Ascending aorta (tissue), 2 donors: Measurements from ENCODE around the gene PASK. TPM values are rescaled to one million over a fixed set of nuclear protein-coding genes. Genes with fewer than 3 reads are reported as not detected.
A peak's percentile ranks its signal among the peaks of the same experiment; 100 is the strongest.

Experiments used
- DNase-seq, 2 donors: peaks; one replicate each; pipeline ENCODE4 v3.0.0-alpha.2; 2019; ENCODE audit warnings: low spot score in 2 of 2
- H3K27ac ChIP-seq, 2 donors: fragments of 200-600 bp; sonication (generic); one replicate each; pipeline ENCODE4 v1.5.1; 2016 to 2017; ENCODE audit warnings: mild to moderate bottlenecking in 1 of 2
- H3K27me3 ChIP-seq: fragments of 200-600 bp; sonication (generic); one replicate; pipeline ENCODE4 v1.5.1; 2017
- H3K36me3 ChIP-seq, 2 donors: fragments of 200-600 bp; sonication (generic); one replicate each; pipeline ENCODE4 v1.5.1; 2016
- H3K4me1 ChIP-seq, 2 donors: fragments of 200-600 bp; sonication (generic); one replicate each; pipeline ENCODE4 v1.5.1; 2016 to 2017; ENCODE audit warnings: mild to moderate bottlenecking in 1 of 2
- H3K4me3 ChIP-seq, 2 donors: fragments of 200-600 bp; sonication (generic); one replicate each; pipeline ENCODE4 v1.5.1; 2016 to 2017; ENCODE audit warnings: mild to moderate bottlenecking in 1 of 2
- H3K9me3 ChIP-seq, 2 donors: fragments of 200-600 bp; sonication (generic); one replicate each; pipeline ENCODE4 v1.5.1; 2016
- CTCF ChIP-seq, 3 experiments: fragments of 200-600 bp in 2 of 3; fragments of 450-650 bp in 1 of 3; sonication (generic) in 2 of 3; IDR thresholded peaks; one replicate each; pipeline ENCODE4 v1.5.1; 2016 to 2019; ENCODE audit warnings: antibody characterized with exemption in 3 of 3, mild to moderate bottlenecking in 1 of 3, moderate library complexity in 1 of 3
- intact Hi-C: fragments of 100-400 bp; cut with DNase I; formaldehyde crosslinking; loops from one replicate; pipeline ENCODE4 v1.15.1; 2023
- total RNA-seq: library from RNA; depleted of rRNA; stranded (reverse); fragments of >200 nt; gene quantifications from one replicate; pipeline ENCODE4 v1.1.0, GENCODE V29; 2016

PASK gene
- total RNA-seq, 1 donor from 2014 or later, result not detected

- TF ChIP-seq CTCF (IDR thresholded peaks at IDR 0.05), result no peak
Measured at GRCh38 chr2:241161646-241162281, 12.5 kb upstream of the PASK start.

GRCh38 chr2:241160318-241160717 lies 11.0 kb upstream of the PASK start:
- Histone ChIP-seq H3K27ac (no peak overlapping the region), H3K27me3 (no peaks in the 10 kb centered on the region), H3K4me1 (peaks cover 0 to 9% of the 10 kb centered on the region in 2 donors), H3K9me3 (no peaks in the 10 kb centered on the region), H3K4me3 (no peak overlapping the region), H3K36me3 (peaks cover 42 to 59% of the 10 kb centered on the region in 2 donors)
- DNase-seq, result no peak
- intact Hi-C loops, result no loop called here
- no peak for TF ChIP-seq CTCF (IDR thresholded peaks at IDR 0.05)

More at GRCh38 chr2:241161646-241162281, 12.5 kb upstream of the PASK start:
- peak overlapping the region; percentile 69 to 75 for H3K27ac ChIP-seq
- no peaks in the 10 kb centered on the region for H3K27me3 ChIP-seq
- peaks cover 54 to 64% of the 10 kb centered on the region in 2 donors for H3K36me3 ChIP-seq
- no peak overlapping the region for H3K4me3 ChIP-seq
- H3K9me3 ChIP-seq, result no peaks in the 10 kb centered on the region
- H3K4me1 ChIP-seq, result peaks cover 0 to 9% of the 10 kb centered on the region in 2 donors
- DNase-seq, result peak; percentile 16 to 87
- intact Hi-C loops, result no loop called here

GRCh38 chr2:241159116-241159515 lies 9.8 kb upstream of the PASK start:
- H3K9me3 ChIP-seq, result no peaks in the 10 kb centered on the region
- H3K4me3 ChIP-seq, result no peak overlapping the region
- no peak for DNase-seq
- peaks cover 32 to 52% of the 10 kb centered on the region in 2 donors for H3K36me3 ChIP-seq
- H3K27ac ChIP-seq, result no peak overlapping the region
- H3K27me3 ChIP-seq, result no peaks in the 10 kb centered on the region
- H3K4me1 ChIP-seq, result peaks cover 0 to 9% of the 10 kb centered on the region in 2 donors
- intact Hi-C loops, result no loop called here
- no peak for TF ChIP-seq CTCF (IDR thresholded peaks at IDR 0.05)

- intact Hi-C loops, result no loop called here
- no peak for DNase-seq
- no peak overlapping the region for H3K4me3 ChIP-seq
- no peak for TF ChIP-seq CTCF (IDR thresholded peaks at IDR 0.05)
- H3K27ac ChIP-seq, result no peak overlapping the region
- no peaks in the 10 kb centered on the region for H3K9me3 ChIP-seq
- H3K27me3 ChIP-seq, result no peaks in the 10 kb centered on the region
- peaks cover 0 to 9% of the 10 kb centered on the region in 2 donors for H3K4me1 ChIP-seq
- peaks cover 28 to 48% of the 10 kb centered on the region in 2 donors for H3K36me3 ChIP-seq
Measured at GRCh38 chr2:241158546-241158900, 9.3 kb upstream of the PASK start.

GRCh38 chr2:241157841-241158545 lies 8.7 kb upstream of the PASK start:
- Histone ChIP-seq H3K4me3 (no peak overlapping the region), H3K9me3 (no peaks in the 10 kb centered on the region), H3K36me3 (peaks cover 24 to 46% of the 10 kb centered on the region in 2 donors), H3K27ac (no peak overlapping the region), H3K27me3 (no peaks in the 10 kb centered on the region), H3K4me1 (peaks cover 0 to 9% of the 10 kb centered on the region in 2 donors)
- DNase-seq, result no peak
- intact Hi-C loops, result no loop called here
- no peak for TF ChIP-seq CTCF (IDR thresholded peaks at IDR 0.05)
